ENCODE results near the gene CMYA5. TPM values are rescaled to one million over a fixed set of nuclear protein-coding genes. Genes with fewer than 3 reads are reported as not detected.

The CMYA5 gene
- total RNA-seq, 1 donor = 0.27 TPM

DNA sequence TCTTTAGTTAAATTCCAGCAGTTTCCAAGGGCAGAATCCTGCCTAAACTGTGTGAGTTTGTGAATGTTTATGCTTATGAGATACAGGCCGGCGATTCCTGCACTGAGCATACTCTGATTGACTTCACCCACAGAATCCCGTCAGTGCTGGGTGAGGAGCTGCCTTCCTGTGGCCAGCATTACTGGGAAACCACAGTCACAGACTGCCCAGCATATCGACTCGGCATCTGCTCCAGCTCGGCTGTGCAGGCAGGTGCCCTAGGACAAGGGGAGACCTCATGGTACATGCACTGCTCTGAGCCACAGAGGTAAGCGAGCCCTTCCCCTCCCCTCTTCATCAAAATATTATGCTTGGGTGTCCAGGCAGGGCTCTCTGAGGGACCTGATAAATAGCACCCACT is 103.7 kb downstream of the CMYA5 start:
- DNase-seq (ENCODE audit: low read depth in 2 of 3, low spot score in 2 of 3) = no peak

DNA sequence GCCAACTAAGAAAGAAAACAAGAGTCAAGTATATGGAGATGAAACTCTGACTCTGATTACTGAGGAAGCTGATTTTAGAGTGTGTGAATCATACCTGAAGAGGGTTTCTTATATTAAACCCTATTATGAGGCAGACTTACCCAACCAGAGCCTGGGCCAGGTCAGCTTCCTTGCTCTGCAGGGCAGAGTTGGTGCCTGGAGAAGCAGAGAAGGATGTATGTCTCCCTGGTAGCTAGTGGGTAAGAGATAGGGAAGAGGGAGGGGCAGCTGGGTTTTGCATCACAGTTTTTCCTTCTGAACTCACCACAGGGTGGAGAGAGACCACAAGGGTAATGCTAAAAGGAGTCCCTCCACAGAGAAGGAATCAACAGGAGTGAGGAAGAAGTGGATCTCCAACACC is 104.1 kb downstream of the CMYA5 start:
- no peak for DNase-seq (ENCODE audit: low read depth in 2 of 3, low spot score in 2 of 3)

DNA sequence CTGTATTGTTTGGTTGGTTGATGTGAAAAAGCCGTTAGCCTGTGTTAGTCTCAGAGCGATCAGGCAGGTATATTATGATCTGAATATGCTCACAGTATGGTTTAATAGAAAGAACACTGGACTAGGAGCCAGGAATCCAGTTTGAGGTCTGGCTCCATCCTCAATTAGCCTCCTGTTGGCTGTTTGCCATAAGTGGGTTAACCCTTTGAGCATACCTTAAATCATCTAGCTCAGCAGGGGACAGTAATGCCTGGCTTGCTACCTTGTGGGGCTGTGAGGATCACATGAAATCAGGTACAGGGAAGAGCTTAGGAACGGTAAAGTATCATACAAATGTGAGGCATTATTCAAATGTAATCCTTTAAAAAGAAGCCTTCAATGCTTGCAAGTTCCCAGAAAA is 104.7 kb downstream of the CMYA5 start:
- DNase-seq (ENCODE audit: low read depth in 2 of 3, low spot score in 2 of 3) = no peak

DNA sequence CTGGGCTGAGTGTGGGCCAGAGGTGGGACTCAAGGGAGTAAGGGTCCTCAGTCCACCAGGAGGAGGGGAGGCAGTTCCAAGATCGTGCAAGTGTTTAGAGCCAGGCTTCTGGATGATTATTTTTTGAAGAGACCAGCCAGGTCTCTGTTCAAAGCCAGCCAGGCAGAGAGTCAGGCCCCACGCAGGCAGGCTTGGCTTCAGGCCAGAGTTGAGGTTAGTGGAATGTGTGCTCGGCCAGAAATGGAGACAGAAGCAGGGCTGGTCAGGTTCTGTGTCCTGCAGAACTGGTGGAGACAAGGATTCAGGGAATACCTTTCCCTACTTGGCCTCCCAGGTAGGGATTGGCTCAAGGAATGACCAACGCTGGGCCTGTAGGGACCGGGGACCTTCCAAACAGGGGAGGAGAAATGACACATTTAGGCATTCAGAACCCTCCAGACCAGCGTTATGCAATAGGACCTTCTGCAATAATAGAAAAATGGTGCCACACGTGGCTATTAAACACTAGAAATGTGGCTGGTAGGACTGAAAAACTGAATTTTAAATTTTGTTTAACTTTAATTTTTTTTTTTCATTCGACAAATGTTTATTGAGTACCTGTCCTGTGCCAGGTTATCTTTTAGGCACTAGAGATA is 106.2 kb downstream of the CMYA5 start:
- DNase-seq (ENCODE audit: low read depth in 2 of 3, low spot score in 2 of 3) = no peak

DNA sequence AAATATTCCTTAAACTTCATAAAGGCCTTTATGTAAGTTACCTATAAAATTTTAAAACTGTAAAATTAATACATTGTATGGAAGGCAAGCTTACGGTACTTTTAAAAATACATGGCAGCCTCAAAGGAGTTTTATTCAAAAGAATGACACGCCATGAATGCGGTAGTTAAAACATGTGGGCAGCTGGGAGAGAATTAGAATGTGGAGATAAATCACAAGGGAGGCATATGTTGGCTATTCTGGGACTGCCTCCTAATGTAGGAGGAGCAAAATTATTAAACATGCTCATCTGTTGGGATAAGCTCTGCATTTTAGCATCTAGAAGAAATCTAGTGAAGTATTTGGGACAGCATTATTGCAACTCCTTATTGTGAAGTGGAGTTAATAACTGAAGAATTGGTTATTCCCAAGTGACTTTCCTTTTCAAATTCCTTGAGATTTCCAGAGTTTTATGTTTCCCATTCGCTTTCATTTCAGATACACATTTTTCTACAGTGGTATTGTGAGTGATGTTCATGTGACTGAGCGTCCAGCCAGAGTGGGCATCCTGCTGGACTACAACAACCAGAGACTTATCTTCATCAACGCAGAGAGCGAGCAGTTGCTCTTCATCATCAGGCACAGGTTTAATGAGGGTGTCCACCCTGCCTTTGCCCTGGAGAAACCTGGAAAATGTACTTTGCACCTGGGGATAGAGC is 109.4 kb downstream of the CMYA5 start:
- DNase-seq (ENCODE audit: low read depth in 2 of 3, low spot score in 2 of 3) = no peak

DNA sequence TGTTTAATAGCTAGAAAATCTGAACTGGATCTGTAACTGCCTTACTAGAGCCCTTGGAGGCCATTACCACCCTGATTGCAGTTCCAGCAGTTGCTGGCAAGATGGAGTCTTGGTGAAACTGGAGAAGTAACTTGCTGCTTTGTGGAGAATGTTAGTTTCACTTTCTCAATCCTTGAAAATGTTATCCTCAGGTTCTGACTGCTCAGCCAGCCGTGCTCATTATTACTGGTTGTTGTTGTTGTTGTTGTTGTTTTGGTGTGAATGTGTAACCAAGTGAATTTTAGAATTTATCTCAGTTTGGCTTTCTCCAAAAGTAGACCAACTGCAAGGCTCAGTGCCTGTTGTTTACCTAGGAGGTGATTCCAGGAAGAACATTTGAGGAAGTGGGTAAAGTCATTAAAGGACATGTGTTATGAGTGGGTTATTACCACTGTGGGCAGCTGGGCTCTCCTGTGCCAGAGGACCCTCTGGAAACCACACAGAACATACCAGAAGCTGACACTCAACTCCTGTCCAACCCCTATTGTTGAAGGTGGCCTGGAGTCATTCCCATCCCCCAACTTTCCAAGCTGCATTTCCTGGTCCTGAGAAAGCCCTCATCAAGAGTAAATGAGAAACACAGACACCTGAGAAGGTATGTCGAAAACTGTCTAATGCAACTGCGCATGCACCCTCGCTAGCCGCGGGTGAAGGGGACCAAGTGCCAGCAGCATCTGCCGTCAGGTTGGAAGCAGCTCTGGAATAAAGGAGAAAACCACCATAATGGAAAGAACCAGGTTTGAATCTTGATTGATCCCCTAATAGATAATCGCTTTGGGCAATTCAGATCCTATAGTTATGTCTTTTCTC is 111.6 kb downstream of the CMYA5 start:
- DNase-seq (ENCODE audit: low read depth in 2 of 3, low spot score in 2 of 3) = peak in 1 of 3 donors; percentile 49

DNA sequence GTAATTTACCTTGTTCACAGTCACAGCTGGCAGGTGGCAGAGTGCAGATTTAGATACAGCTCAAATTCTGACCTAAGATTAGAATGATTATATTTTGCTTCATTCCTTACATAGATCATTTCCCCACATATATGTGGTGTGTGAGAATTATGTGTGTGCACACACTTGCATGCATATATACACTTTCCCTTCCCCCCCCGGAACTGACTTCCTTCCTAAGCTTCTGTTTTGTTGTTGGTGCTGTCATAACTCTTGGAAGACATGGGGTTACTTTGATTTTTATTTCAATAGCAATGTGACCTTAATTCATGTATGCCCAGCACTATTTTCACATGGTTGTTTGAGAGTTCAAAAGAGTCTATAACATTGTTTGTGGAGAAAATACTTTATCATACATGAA is 112.8 kb downstream of the CMYA5 start:
- no peak for DNase-seq (ENCODE audit: low read depth in 2 of 3, low spot score in 2 of 3)

DNA sequence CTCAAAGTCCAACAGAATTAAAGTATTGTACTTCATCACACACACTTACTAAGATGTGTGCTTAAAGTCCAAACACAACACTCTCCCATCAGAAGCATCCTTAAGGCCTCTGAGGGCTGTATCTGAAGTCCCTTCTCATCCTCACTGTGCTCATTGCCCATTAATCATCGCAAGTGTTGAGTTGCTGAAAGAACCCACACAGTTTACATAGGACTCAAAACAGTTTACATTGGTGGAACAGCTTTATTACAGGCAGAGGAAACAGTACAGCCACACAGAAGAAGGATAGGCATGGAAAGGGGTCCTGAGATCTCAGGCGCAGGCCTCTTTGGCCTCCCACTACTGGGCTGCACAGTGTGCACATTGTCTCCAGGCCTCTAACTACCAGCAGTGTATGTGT is 113.4 kb downstream of the CMYA5 start:
- no peak for DNase-seq (ENCODE audit: low read depth in 2 of 3, low spot score in 2 of 3)

DNA sequence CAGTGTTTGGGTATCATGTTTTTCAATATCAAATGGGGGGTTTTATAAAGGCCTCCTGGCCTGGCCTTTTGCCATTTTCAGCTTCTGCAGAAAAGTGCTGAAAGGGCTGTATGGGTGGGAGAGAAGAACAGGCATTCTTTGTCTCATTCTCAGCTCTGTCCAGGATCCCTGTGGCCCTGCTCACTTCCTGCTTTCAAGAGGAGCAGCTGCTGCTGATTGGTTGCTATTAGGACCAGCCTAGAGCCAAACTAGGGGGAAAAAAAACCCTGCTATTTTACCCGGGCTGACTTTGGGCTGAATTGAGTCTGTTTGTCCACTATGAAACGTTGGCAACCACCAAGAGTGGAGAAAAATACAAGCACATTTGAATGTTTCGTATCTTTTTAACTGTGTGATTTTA is 117.1 kb downstream of the CMYA5 start:
- no peak for DNase-seq (ENCODE audit: low read depth in 2 of 3, low spot score in 2 of 3)

DNA sequence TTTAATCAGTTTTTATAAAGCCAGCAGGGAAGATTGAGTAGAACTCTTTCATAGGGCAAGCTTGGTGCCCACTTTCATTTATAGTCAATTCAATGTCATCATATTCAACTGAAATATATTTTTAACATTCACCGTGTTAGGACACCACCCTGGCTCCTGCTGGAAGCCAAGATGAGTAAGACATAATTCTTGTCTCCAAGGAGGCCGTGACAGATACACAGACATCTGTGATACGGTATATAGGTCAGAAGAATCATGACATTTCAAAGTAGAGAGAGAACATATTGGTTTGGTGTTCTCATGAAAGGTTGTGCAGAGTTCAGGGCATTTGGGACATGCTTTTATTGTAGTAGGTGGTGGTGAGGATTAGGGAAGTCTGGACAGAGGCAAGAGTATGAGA is 120.1 kb downstream of the CMYA5 start:
- no peak for DNase-seq (ENCODE audit: low read depth in 2 of 3, low spot score in 2 of 3)

DNA sequence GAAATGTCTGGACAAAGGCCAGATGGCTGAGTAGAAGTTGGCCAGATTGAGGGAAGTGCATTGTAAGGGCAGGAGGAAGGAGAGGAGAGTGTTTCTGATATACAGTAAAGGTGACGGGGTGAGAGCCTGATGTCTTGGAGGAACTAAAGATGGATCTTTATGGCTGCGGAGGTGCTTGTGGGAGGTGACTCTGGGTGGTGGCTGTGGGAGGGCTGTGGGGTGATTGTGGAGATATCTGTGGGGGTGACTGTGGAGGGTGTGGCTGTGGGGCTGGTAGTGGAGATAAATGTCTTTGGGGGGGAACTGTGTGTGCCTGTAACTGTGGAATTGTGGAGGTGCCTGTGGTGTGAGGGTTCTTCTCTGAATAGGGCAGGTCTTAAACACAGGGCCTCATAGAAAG is 121.4 kb downstream of the CMYA5 start:
- DNase-seq (ENCODE audit: low read depth in 2 of 3, low spot score in 2 of 3) = no peak

DNA sequence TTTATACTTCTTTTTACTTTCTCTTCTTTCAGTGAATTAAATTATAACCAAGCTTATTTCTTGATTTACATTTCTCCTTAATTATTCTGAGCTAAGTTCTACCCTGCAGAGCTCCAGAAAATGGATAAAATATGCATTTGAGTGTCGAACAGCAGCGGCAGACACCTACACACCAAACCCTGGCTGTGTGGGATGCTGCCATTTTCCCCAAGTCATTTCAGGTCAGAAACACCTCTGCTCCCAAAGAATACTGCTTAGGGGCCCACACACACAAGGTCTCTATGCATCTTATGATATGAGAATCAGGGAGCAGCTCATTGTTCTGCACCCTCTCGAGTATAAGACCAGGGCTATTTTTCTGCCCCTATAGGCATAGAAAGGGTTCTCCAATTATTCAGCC is 122.3 kb downstream of the CMYA5 start:
- no peak for DNase-seq (ENCODE audit: low read depth in 2 of 3, low spot score in 2 of 3)

DNA sequence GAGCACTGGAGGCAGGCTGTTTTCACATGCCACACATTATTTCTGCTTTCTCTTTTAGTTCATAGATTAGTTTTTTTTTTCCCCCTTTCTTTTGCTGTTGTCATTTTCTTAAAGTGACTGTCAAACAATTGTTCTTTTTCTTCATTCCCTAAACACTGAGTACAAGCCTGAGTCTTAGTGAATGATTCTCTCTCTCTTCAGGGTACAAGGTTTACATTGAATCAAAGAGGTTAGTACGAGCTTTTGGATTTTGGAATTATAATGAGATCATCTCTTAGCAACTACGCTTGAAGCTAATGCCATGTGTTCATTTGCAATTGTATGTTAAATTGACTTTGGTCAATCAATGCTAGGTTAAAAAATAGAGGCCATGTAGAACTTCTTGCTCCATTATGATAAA is 125.1 kb downstream of the CMYA5 start:
- DNase-seq (ENCODE audit: low read depth in 2 of 3, low spot score in 2 of 3) = no peak

DNA sequence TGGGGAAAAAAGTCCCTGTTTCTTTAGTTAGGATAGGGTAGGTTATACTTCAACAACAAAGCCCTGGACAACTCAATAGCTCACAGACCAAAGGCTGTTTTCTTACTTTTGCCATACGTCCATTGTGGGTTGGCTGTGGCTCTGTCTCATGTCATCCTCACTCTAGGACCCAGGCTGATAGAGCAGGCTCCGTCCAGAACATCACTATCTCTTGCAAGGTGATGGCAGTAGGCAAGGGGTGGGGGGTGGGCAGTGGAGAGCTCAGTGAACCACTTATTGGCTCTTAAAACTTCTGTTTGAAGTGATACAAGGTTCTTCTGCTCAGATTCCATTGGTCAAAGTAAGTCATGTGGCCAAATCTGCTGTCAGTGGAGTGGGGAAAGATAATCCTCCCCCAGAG is 126.4 kb downstream of the CMYA5 start:
- no peak for DNase-seq (ENCODE audit: low read depth in 2 of 3, low spot score in 2 of 3)

DNA sequence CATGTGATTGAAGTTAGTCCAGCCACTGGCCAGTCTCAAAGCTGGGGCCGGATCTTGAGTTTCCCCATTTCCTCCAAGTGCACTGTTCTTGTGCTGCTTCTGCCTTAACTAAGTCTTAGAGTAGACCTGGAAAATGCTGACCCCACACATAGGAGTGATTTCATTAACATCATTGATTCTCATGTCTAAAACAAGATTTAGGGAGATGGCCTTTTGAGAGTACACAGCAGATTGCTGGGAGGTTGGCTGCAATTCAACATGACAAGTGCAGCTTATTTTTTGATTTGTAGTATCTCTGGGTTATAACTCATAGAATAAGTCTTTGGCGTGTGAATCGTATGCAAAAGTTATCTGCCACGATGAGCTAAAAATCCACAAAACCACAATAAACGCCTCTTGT is 131.0 kb downstream of the CMYA5 start:
- no peak for DNase-seq (ENCODE audit: low read depth in 2 of 3, low spot score in 2 of 3)

DNA sequence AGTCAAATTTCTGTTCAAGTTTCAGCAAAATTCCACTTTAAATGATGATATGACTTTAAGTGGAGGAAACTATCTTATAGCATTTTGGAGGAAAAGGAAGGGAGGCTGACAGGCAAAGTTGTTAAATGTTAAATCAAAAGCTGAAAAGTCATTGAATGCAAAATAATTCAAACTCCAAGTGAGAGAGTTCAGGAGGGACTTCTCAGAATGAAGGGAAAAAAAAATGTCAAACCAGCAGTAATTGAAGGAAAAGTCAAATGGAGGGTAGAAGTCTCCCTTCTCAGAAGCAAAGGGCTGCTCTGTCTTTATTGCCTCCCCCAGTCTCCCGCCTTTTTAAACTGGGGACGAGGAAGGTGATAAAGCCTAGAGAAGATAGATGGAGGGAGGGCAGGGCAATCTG is 134.8 kb downstream of the CMYA5 start:
- DNase-seq (ENCODE audit: low read depth in 2 of 3, low spot score in 2 of 3) = no peak

DNA sequence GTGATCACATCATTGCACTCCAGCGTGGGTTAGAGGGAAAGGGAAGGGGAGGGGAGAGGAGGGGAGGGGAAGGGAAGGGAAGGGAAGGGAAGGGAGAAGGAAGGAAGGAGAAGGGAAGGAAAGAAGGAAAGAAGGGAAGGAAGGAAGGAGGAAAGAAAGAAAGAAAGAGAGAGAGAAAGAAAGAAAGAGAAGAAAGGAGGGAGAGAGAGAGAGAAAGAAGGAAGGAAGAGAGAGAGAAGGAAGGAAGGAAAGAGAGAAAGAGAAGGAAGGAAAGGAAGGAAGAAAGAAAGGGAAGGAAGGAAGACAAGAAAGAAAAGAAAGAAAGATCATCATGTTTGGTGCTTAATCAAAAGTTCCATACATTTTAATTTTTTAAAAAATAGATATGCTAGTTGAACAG is 136.2 kb downstream of the CMYA5 start:
- no peak for DNase-seq (ENCODE audit: low read depth in 2 of 3, low spot score in 2 of 3)

DNA sequence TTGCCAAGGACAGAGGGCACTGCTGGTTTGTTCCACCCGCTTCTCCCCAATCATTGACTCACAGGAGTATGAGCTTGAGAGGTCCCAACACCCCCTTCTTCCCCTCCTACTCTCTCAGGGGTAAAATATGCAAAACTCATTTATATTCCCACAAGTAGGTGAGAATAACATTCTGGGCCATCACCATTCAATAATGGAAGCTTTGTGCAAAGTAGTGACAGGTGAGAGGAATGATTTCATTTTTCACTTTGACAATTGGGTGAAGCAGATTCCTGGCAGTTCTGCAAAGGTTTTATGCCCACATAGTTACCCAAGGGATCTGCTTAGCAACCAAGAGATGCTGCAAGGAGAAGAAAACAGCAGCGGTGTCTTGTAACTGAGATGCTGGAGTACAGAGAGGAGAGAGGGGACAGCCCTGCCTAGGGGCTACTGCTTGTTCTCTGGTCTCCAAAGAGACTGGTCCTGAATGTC is 137.6 kb downstream of the CMYA5 start:
- DNase-seq (ENCODE audit: low read depth in 2 of 3, low spot score in 2 of 3) = no peak

DNA sequence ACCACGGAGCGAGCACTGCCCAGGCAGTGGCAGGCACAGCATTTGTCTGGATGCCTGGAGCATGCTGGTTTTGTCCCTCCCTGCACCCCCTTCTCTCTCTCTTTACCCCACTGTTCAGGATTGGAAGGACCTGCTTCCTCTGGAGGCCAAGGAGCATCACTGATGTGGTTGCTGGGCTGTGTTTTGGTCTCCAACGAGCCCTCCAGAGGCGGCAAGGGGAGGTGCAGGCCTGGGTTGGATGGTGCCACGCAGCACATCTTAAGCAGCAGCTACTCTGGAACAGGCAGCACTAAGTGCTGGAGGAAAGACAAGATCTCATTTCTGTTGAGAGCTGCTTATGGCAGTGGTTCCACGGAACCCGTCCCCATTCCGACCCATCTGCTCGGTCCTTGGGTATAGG is 139.6 kb downstream of the CMYA5 start:
- no peak for DNase-seq (ENCODE audit: low read depth in 2 of 3, low spot score in 2 of 3)

DNA sequence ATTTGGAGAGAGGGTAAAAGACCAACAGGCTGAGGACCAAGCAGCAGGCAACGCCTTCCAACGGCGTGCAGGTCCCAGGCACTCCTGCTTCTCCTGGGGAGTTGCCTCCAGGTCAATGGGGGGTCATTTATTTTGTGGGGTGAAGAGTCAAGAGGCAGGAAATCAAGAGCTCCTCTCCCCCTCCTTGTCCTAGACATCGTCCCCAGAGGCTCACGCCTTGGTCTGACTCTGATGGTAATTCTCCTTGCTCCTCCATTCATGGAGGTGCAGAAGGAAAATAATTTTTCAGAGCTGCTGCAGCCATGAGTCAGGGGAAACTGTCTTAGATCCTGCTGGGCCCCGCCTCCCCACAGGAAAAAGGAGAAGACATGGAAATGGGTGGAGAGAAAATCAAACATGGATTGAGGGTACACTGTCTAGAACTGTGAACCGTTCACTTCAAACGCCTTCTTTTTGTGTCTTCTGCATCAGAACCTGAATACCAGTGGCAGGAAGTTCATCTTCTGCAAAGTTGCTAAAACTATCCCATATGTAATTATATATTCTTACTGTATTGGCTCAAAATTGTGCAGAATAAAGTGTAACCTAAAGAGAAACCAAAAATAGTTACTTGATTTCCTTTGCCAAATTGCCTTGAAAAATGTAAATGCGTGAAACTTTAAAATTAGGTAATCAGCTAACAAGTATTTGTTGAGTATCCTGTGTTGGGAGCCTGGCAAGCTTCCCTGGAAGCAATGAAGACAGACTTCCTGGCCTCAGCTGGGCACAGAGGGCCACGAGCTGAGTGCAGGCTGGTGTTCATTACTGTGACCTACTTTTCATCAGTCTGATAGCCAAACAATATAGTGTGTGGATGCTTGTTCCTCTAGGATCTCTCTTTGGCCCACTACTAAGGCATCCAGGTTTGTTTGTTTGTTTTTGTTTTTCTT is 142.0 kb downstream of the CMYA5 start:
- DNase-seq (ENCODE audit: low read depth in 2 of 3, low spot score in 2 of 3) = no peak

DNA sequence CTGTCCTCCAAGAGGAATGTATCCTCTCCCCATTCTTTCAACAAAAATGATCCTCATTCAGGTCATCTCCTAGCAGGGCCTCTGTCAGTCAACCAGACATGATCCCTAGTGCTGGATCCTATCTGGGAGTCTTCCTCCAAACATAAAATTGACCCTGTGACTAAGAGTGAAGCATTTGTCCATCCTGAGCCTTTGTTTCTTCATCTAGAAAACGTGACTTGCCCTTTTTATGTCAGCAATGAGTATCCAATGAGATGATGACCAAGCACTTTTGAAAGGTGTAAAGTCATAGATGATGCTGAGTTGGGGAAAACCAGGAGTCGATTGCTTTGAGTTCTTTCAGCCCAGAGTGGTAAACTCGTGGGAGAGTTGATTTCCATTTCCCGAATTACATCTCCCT is 143.3 kb downstream of the CMYA5 start:
- no peak for DNase-seq (ENCODE audit: low read depth in 2 of 3, low spot score in 2 of 3)
